ENCODE data around the gene RUSC2.
"Not testable (repeated sequence)": the region's sequence is repeated elsewhere in the genome, so short reads cannot be mapped to it uniquely, and the experiment has no call there.

RUSC2 gene

DNA sequence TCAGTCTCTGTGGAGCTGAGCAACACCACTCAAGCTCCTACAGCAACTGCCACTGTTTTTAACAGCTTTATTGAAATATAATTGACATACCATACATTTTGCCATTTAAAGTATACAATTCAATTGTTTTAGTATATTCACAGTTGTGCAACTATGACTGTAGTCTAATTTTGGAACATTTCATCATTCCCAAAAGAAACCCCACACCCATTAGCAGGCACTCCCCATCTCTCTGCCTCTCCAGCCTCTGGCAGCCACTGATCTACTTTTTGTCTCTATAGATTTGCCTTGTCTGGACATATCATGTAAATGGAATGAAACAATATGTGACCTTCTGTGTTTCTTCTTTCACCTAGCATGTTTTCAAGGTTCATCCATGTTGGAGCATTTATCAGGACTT, 43.5 kb downstream of the RUSC2 start:
- no peak overlapping the region for H3K4me3 ChIP-seq (ENCODE audit: low read depth, low read length)
- POLR2A ChIA-PET, result no interaction called here
- TF ChIP-seq, protein P1, sequence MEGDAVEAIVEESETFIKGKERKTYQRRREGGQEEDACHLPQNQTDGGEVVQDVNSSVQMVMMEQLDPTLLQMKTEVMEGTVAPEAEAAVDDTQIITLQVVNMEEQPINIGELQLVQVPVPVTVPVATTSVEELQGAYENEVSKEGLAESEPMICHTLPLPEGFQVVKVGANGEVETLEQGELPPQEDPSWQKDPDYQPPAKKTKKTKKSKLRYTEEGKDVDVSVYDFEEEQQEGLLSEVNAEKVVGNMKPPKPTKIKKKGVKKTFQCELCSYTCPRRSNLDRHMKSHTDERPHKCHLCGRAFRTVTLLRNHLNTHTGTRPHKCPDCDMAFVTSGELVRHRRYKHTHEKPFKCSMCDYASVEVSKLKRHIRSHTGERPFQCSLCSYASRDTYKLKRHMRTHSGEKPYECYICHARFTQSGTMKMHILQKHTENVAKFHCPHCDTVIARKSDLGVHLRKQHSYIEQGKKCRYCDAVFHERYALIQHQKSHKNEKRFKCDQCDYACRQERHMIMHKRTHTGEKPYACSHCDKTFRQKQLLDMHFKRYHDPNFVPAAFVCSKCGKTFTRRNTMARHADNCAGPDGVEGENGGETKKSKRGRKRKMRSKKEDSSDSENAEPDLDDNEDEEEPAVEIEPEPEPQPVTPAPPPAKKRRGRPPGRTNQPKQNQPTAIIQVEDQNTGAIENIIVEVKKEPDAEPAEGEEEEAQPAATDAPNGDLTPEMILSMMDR (IDR thresholded peaks at IDR 0.05; ENCODE audit: insufficient read depth, low read length, missing control alignments), result no peak
- CTCF ChIA-PET, result interaction anchor here (1.1 to 2.0 kb wide), 4 partner anchors 11 to 44 kb away, joined by 3 to 7 read pairs (median 6); no protein-coding TSS in a partner anchor
- DNase-seq (ENCODE audit: low read depth, low spot score), result no peak

DNA sequence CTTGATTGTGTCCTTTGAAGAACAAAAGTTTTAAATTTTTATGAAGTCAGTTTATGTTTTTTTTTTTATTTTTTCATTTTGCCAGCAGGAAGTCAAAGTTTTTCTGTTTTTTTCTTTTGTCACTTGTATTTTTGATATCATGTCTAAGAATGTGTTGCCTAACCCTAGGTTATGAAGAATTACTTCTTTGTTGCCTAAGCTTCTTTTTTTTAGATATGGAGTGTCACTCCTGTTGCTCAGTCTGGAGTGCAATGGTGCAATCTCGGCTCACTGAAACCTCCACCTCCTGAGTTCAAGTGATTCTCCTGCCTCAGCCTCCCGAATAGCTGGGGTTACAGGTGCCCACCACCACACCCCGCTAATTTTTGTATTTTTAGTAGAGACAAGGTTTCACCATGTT, 45.0 kb downstream of the RUSC2 start:
- DNase-seq (ENCODE audit: low read depth, low spot score); POLR2A ChIA-PET; H3K4me3 ChIP-seq (ENCODE audit: low read depth, low read length): not testable (repeated sequence)
- CTCF ChIA-PET, result interaction anchor here (1.0 to 2.0 kb wide), 4 partner anchors 12 to 46 kb away, joined by 3 to 7 read pairs (median 6); no protein-coding TSS in a partner anchor

DNA sequence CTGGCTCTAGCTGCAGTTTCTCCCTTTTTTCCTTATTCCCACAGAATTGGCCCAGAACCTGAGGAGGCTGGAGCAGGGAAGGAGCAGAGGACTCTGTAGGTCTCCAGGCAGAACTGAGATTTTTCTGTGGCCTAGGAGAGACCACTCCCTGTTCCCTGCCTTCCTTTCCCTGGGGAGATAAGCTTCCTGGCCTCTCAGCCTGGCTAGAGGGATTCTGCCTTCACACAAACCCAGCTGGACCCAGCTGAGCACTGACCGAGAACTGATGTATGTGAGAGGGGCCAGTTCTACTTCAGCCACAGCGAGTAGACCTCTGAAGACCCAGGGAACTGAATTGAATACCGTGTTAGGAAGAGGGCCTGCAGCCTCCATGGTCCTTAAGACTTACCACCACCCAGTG, 48.0 kb downstream of the RUSC2 start:
- TF ChIP-seq, protein P1 (IDR thresholded peaks at IDR 0.05; ENCODE audit: insufficient read depth, low read length, missing control alignments), result no peak
- no peak for DNase-seq (ENCODE audit: low read depth, low spot score)
- CTCF ChIA-PET, result interaction anchor here (1.2 to 5.1 kb wide), 6 partner anchors 15 to 49 kb away, joined by 3 to 64 read pairs (median 4); no protein-coding TSS in a partner anchor
- POLR2A ChIA-PET, result interaction anchor here (1.0 to 2.5 kb wide), 6 partner anchors 10 to 49 kb away, joined by 3 to 18 read pairs (median 10); partner anchors contain the start of gene RUSC2
- H3K4me3 ChIP-seq (ENCODE audit: low read depth, low read length), result no peak overlapping the region

DNA sequence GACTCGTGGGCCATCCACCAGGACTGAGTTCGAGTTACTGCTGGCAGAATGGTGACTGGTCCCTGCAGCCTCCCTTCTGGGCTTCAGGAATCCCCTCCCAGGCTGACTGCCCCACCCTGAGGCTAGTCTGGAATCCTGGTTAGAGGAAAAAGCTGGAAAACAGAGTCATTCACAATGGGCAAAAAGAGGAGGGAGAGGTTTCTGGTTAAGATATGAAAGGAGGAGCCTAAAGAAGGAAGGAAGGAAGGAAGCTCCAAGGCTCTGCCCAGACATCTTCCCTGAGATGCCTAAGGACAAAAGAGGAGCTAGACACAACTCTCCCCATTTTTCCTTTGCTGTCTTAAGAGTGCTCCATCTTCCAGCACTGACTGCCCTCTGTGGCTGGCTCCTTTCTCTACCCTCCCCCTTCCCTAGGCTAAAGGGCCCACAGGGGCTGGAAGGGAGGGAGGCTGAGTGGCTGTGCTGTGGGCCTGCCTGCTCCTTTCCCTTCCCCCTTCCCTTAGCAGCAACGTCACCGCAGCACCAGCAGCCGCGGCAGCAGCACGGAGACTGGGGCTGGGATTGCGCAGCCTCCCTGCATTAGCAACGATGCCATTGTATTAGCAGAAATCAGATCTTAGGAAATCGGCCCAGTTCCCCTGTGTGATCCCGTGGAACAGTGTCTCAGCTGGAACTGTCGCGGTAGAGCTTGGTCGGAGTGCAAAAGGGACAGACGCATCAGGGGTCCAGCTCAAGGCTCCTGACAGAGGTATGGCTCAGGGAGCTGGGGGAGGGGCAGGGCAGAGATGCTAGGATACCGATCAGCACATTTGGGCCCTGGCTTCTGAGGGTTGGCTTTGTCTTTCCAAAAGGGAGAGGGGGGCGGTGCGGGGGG, 48.7 kb downstream of the RUSC2 start:
- POLR2A ChIA-PET, result interaction anchor here (0.6 to 2.5 kb wide), 10 partner anchors 9 to 435 kb away, joined by 3 to 18 read pairs (median 6); partner anchors contain the start of genes RUSC2 and STOML2
- peak overlapping the region; percentile 67 for H3K4me3 ChIP-seq (ENCODE audit: low read depth, low read length)
- TF ChIP-seq, protein P1 (IDR thresholded peaks at IDR 0.05; ENCODE audit: insufficient read depth, low read length, missing control alignments), result no peak
- CTCF ChIA-PET, result interaction anchor here (0.6 to 5.1 kb wide), 11 partner anchors 15 to 838 kb away, joined by 3 to 64 read pairs (median 4); partner anchors contain the start of gene PIGO
- DNase-seq (ENCODE audit: low read depth, low spot score), result no peak
